Right atrium auricular region (tissue), 2 donors: ENCODE measurements around the gene MYBBP1A. TPM values are rescaled to one million over a fixed set of nuclear protein-coding genes. Genes with fewer than 3 reads are reported as not detected.

ENCODE experiments used
- DNase-seq: peaks from one replicate; pipeline ENCODE4 v3.0.0-alpha.2; 2019; ENCODE audit warnings: low spot score
- H3K27ac ChIP-seq, 2 donors: fragments of 200-600 bp; sonication (generic); 1 replicate in 1 of 2; 2 replicates in 1 of 2; pipeline ENCODE4 v1.5.1; 2016 to 2019
- H3K27me3 ChIP-seq, 2 donors: fragments of 200-600 bp; sonication (generic); one replicate each; pipeline versions ENCODE4 v1.5.1 to v1.6.0; 2017 to 2019
- H3K36me3 ChIP-seq: fragments of 200-600 bp; sonication (generic); one replicate; pipeline ENCODE4 v1.5.1; 2016
- H3K4me1 ChIP-seq, 2 donors: fragments of 200-600 bp; sonication (generic); one replicate each; pipeline versions ENCODE4 v1.5.1 to v1.6.0; 2017 to 2019
- H3K4me3 ChIP-seq, 2 donors: fragments of 200-600 bp; sonication (generic); 1 replicate in 1 of 2; 2 replicates in 1 of 2; pipeline ENCODE4 v1.5.1; 2017 to 2019; ENCODE audit warnings: mild to moderate bottlenecking in 1 of 2, moderate library complexity in 1 of 2
- H3K9me3 ChIP-seq, 2 donors: fragments of 200-600 bp; sonication (generic); one replicate each; pipeline ENCODE4 v1.5.1; 2019
- CTCF ChIP-seq, 2 donors: fragments of 200-600 bp; sonication (generic); IDR thresholded peaks; one replicate each; pipeline ENCODE4 v1.5.1; 2019; ENCODE audit warnings: antibody characterized with exemption in 2 of 2
- total RNA-seq, 2 donors: library from RNA; depleted of rRNA; stranded (reverse); fragments of >200 nt; gene quantifications; one replicate each; pipeline ENCODE4 v1.1.0, GENCODE V29; 2016

MYBBP1A gene
- total RNA-seq, 2 donors from 2014 or later: 19.6 to 25.8 TPM

GRCh38 chr17:4530799-4531730 lies 24.1 kb downstream of the MYBBP1A start:
- no peak for DNase-seq
- no peak for TF ChIP-seq CTCF (IDR thresholded peaks at IDR 0.05)
- no peak overlapping the region for H3K4me3 ChIP-seq
- H3K27ac ChIP-seq: peak overlapping the region; percentile 35 to 64
- no peaks in the 10 kb centered on the region for H3K27me3 ChIP-seq
- no peaks in the 10 kb centered on the region for H3K9me3 ChIP-seq
- H3K36me3 ChIP-seq: no peaks in the 10 kb centered on the region
- peaks cover 0 to 63% of the 10 kb centered on the region in 2 donors for H3K4me1 ChIP-seq

DNA sequence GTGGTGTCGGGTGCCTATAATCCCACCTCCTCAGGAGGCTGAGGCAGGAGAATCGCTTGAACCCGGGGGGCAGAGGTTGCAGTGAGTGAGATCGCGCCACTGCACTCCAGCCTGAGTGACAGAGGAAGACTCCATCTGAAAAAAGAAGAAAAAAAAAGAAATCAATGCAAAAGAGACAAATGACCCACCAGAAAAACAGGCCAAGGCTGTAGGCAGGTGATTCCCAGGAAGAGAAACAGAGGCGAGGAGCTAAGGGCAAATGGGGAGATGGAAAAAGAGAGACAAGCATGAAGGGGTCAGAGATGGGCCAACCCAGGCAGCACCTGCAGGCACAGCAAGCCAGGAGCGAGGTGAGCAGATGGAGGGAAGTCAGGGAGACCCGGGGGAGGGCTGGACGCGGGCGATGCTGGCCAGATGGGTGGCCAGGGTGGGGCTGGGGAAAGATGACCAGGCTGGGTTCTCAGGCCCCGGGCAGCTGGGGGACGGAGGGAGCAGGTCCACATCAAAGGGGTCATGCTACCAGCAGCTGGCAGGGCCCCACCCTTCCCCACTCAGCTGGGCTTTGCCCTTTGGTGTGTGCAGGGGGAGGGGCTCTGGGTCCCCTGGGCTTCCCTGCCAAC lies 25.5 kb downstream of the MYBBP1A start:
- Histone ChIP-seq H3K27me3 (no peaks in the 10 kb centered on the region), H3K4me3 (no peak overlapping the region), H3K4me1 (peaks cover 0 to 49% of the 10 kb centered on the region in 2 donors), H3K9me3 (no peaks in the 10 kb centered on the region), H3K27ac (peak overlapping the region in 1 of 2 donors; percentile 35), H3K36me3 (no peaks in the 10 kb centered on the region)
- no peak for DNase-seq
- TF ChIP-seq CTCF (IDR thresholded peaks at IDR 0.05): no peak

GRCh38 chr17:4527566-4528125 lies 27.5 kb downstream of the MYBBP1A start:
- no peaks in the 10 kb centered on the region for H3K9me3 ChIP-seq
- no peak for DNase-seq
- no peak for TF ChIP-seq CTCF (IDR thresholded peaks at IDR 0.05)
- H3K4me1 ChIP-seq: peaks cover 0 to 36% of the 10 kb centered on the region in 2 donors
- H3K27ac ChIP-seq: no peak overlapping the region
- H3K4me3 ChIP-seq: no peak overlapping the region
- no peaks in the 10 kb centered on the region for H3K36me3 ChIP-seq
- H3K27me3 ChIP-seq: no peaks in the 10 kb centered on the region

- Histone ChIP-seq H3K27ac (no peak overlapping the region), H3K4me1 (peaks cover 0 to 39% of the 10 kb centered on the region in 2 donors), H3K9me3 (no peaks in the 10 kb centered on the region), H3K4me3 (no peak overlapping the region), H3K36me3 (no peaks in the 10 kb centered on the region), H3K27me3 (no peaks in the 10 kb centered on the region)
- DNase-seq: no peak
- TF ChIP-seq CTCF (IDR thresholded peaks at IDR 0.05): no peak
Observed at GRCh38 chr17:4527134-4527533, 28.1 kb downstream of the MYBBP1A start.

- peaks cover 0 to 47% of the 10 kb centered on the region in 2 donors for H3K4me1 ChIP-seq
- H3K36me3 ChIP-seq: no peaks in the 10 kb centered on the region
- TF ChIP-seq CTCF (IDR thresholded peaks at IDR 0.05): no peak
- H3K27me3 ChIP-seq: no peaks in the 10 kb centered on the region
- no peak overlapping the region for H3K4me3 ChIP-seq
- no peak overlapping the region for H3K27ac ChIP-seq
- no peaks in the 10 kb centered on the region for H3K9me3 ChIP-seq
- no peak for DNase-seq
Observed at GRCh38 chr17:4525691-4526397, 29.3 kb downstream of the MYBBP1A start.
